ENCODE data around the gene CAMKMT. TPM values are rescaled to one million over a fixed set of nuclear protein-coding genes. Genes with fewer than 3 reads are reported as not detected.

Gene CAMKMT
- total RNA-seq, 1 experiment from 2014 or later = 17.4 TPM

- H4K5ac ChIP-seq (ENCODE audit: insufficient read length, low read depth, low read length) = no peak overlapping the region
- DNase-seq = no peak
- no CpG with 5 or more reads among the region's 3 CpGs for WGBS (ENCODE audit: extremely low coverage, insufficient read length, low lambda C conversion rate)
- no peak overlapping the region for H3K4ac ChIP-seq (ENCODE audit: low read depth, low read length)
- H3K4me2 ChIP-seq (ENCODE audit: insufficient read depth, insufficient read length, low read length) = no peak overlapping the region
- H2BK15ac ChIP-seq (ENCODE audit: low read depth, low read length) = no peak overlapping the region
- H3K14ac ChIP-seq (ENCODE audit: insufficient read depth, low read length) = no peak overlapping the region
- no peak overlapping the region for H3K27ac ChIP-seq (ENCODE audit: insufficient read length, low read depth, low read length)
- H3K56ac ChIP-seq (ENCODE audit: insufficient read length, low read depth, low read length) = no peak overlapping the region
- H4K20me1 ChIP-seq (ENCODE audit: control insufficient read depth, insufficient read depth, insufficient read length) = no peaks in the 10 kb centered on the region
- H2AFZ ChIP-seq (ENCODE audit: low read length) = no peak overlapping the region
- H3K23ac ChIP-seq (ENCODE audit: insufficient read length, low read depth, low read length) = no peak overlapping the region
- H2BK12ac ChIP-seq (ENCODE audit: insufficient read length, low read depth, low read length) = no peak overlapping the region
- no peak overlapping the region for H3K27ac Mint-ChIP-seq
- H3T11ph ChIP-seq (ENCODE audit: low read length) = no peak overlapping the region
- H3K4me3 Mint-ChIP-seq = no peak overlapping the region
- no peak overlapping the region for H2BK5ac ChIP-seq (ENCODE audit: insufficient read length, low read length)
- H2AK5ac ChIP-seq (ENCODE audit: insufficient read length, low read length) = no peak overlapping the region
- H3K79me1 ChIP-seq (ENCODE audit: insufficient read depth, low read depth, low read length, poor library complexity, severe bottlenecking) = no peaks in the 10 kb centered on the region
- no peaks in the 10 kb centered on the region for H3K36me3 Mint-ChIP-seq (ENCODE audit: insufficient read depth in 1 of 3, low read depth in 3 of 3)
- H3K18ac ChIP-seq (ENCODE audit: insufficient read length, low read depth, low read length) = no peak overlapping the region
- no peak overlapping the region for H4K91ac ChIP-seq (ENCODE audit: insufficient read length, low read depth, low read length)
- no peak overlapping the region for H3K9ac ChIP-seq (ENCODE audit: extremely low read depth, insufficient read length, low read length)
- no peaks in the 10 kb centered on the region for H3K9me3 ChIP-seq (ENCODE audit: control insufficient read depth, low read depth, low read length)
- H3K27me3 ChIP-seq (ENCODE audit: insufficient read depth, low read length) = no peaks in the 10 kb centered on the region
- H2BK120ac ChIP-seq (ENCODE audit: low read depth, low read length, poor library complexity, severe bottlenecking) = no peak overlapping the region
- H3K79me2 ChIP-seq (ENCODE audit: insufficient read depth, low read length) = no peaks in the 10 kb centered on the region
- no peak overlapping the region for H2BK20ac ChIP-seq (ENCODE audit: low read depth, low read length, poor library complexity, severe bottlenecking)
- H3K23me2 ChIP-seq (ENCODE audit: insufficient read length, low read depth, low read length, poor library complexity, severe bottlenecking) = no peaks in the 10 kb centered on the region
- peaks cover 5 to 14% of the 10 kb centered on the region in 2 experiments for H3K4me1 Mint-ChIP-seq
- no peak overlapping the region for H4K8ac ChIP-seq (replicated peaks; ENCODE audit: insufficient read length, low read depth, low read length)
- H3K27me3 Mint-ChIP-seq (ENCODE audit: low read depth) = no peaks in the 10 kb centered on the region
- no peak for TF ChIP-seq CTCF (conservative IDR thresholded peaks at IDR 0.05)
- no peaks in the 10 kb centered on the region for H3K4me1 ChIP-seq (ENCODE audit: insufficient read depth, low read length)
- no peaks in the 10 kb centered on the region for H3K9me3 Mint-ChIP-seq
Observed at GRCh38 chr2:44716131-44716530, 354.4 kb downstream of the CAMKMT start.

Measured in H9 (cell line).